A549 (cell line): ENCODE measurements around the gene ADGRD1. TPM values are rescaled to one million over a fixed set of nuclear protein-coding genes. Genes with fewer than 3 reads are reported as not detected.

Experiments used
- ATAC-seq, 2 experiments: fragments of 200-7000 bp in 1 of 2; fragments of >200 bp in 1 of 2; cut with Nextera tagmentation in 1 of 2; cut with Tn5 transposase in 1 of 2; 3 replicates each; pipeline versions ENCODE4 v1.8.0 to v1.9.1; 2018 to 2020; ENCODE audit warnings: mild to moderate bottlenecking in 1 of 2, moderate library complexity in 1 of 2
- CTCF ChIA-PET: fragments of 300-600 bp; sonication (Branson Sonifier 250); formaldehyde crosslinking; extraction: SDS; loops from one replicate; lab custom pipeline; 2021; ENCODE audit warnings: antibody characterized with exemption, inconsistent platforms; lab: Yijun Ruan, JAX
- POLR2A ChIA-PET: fragments of 350-600 bp; formaldehyde crosslinking; extraction: SDS; loops from one replicate; lab custom pipeline; 2021; ENCODE audit warnings: antibody characterized with exemption, inconsistent platforms; lab: Yijun Ruan, JAX
- DNase-seq, 2 experiments: peaks; one replicate each; pipeline versions ENCODE4 v3.0.0 to v3.0.0-alpha.2; 2011 to 2016; ENCODE audit warnings: low read depth in 1 of 2, low spot score in 1 of 2
- FAIRE-seq: peaks from 2 replicates; lab custom pipeline; 2011; peaks lifted over from hg19 to GRCh38; lab: Jason Lieb, UNC
- H3K27ac ChIP-seq, 2 experiments: fragments of >200 bp; sonication (Bioruptor Twin); formaldehyde crosslinking; 3 replicates each; pipeline ENCODE4 v1.5.1; 2016 to 2017
- H3K4me1 ChIP-seq: fragments of >200 bp; sonication (Bioruptor Twin); formaldehyde crosslinking; 3 replicates; pipeline ENCODE4 v1.6.1; 2016
- H3K4me2 ChIP-seq: fragments of >200 bp; sonication (Bioruptor Twin); formaldehyde crosslinking; 3 replicates; pipeline ENCODE4 v1.6.1; 2016
- H3K4me3 ChIP-seq: fragments of >200 bp; sonication (Bioruptor Twin); formaldehyde crosslinking; 3 replicates; pipeline ENCODE4 v1.5.1; 2016
- H3K9me3 ChIP-seq: fragments of >200 bp; sonication (Bioruptor Twin); formaldehyde crosslinking; 3 replicates; pipeline ENCODE4 v1.6.1; 2016
- BCL3 ChIP-seq: fragments of >200 bp; sonication (Bioruptor Twin); formaldehyde crosslinking; IDR thresholded peaks from 3 replicates; pipeline ENCODE4 v1.6.1; 2016
- CBX2 ChIP-seq: fragments of 200-600 bp; sonication (generic); IDR thresholded peaks from 2 replicates; pipeline ENCODE4 v1.6.1; 2016; ENCODE audit warnings: low read depth, mild to moderate bottlenecking, borderline replicate concordance
- CHD2 ChIP-seq: fragments of 150-350 bp; IDR thresholded peaks from 2 replicates; pipeline ENCODE4 v1.6.1; 2014; ENCODE audit warnings: low read length; ENCODE audit not compliant: partially characterized antibody
- E2F6 ChIP-seq: IDR thresholded peaks from 2 replicates; pipeline ENCODE4 v1.6.1; 2012; ENCODE audit warnings: low read depth, borderline replicate concordance
- EHMT2 ChIP-seq: fragments of 200-600 bp; sonication (generic); IDR thresholded peaks from 2 replicates; pipeline ENCODE4 v1.6.1; 2016; ENCODE audit warnings: antibody characterized with exemption, low read depth, mild to moderate bottlenecking, moderate library complexity
- ESRRA ChIP-seq: fragments of 150-350 bp; IDR thresholded peaks from 2 replicates; pipeline ENCODE4 v1.6.1; 2014; ENCODE audit warnings: mild to moderate bottlenecking, low read length, borderline replicate concordance
- HMGXB4 ChIP-seq: fragments of 250-450 bp; sonication (Bioruptor Pico); IDR thresholded peaks from 2 replicates; pipeline ENCODE4 v1.5.0; 2021; ENCODE audit warnings: mild to moderate bottlenecking, moderate library complexity, borderline replicate concordance
- HOXB13 ChIP-seq: fragments of 250-450 bp; sonication (Bioruptor Pico); IDR thresholded peaks from 2 replicates; pipeline ENCODE4 v1.5.0; 2020; ENCODE audit warnings: low read depth, mild to moderate bottlenecking, moderate library complexity
- JUN ChIP-seq, 2 experiments: fragments of >200 bp; sonication (Bioruptor Twin); formaldehyde crosslinking; IDR thresholded peaks; 2 replicates in 1 of 2; 3 replicates in 1 of 2; pipeline ENCODE4 v1.6.1; 2016 to 2017
- JUNB ChIP-seq: fragments of >200 bp; sonication (Bioruptor Twin); formaldehyde crosslinking; IDR thresholded peaks from 2 replicates; pipeline ENCODE4 v1.6.1; 2016
- KDM5A ChIP-seq: fragments of 200-600 bp; sonication (generic); IDR thresholded peaks from 2 replicates; pipeline ENCODE4 v1.6.1; 2016; ENCODE audit warnings: antibody characterized with exemption, mild to moderate bottlenecking
- MAFK ChIP-seq: fragments of 450-650 bp; IDR thresholded peaks from 2 replicates; pipeline ENCODE4 v1.6.1; 2014; ENCODE audit not compliant: partially characterized antibody
- POLR2A ChIP-seq: IDR thresholded peaks from 2 replicates; pipeline ENCODE4 v1.6.1; 2012; ENCODE audit warnings: mild to moderate bottlenecking, low read length
- POLR2AphosphoS2 ChIP-seq: conservative IDR thresholded peaks from 2 replicates; pipeline ENCODE4 v1.6.1; 2012; ENCODE audit warnings: low read length, improper control_type of control experiment, inconsistent platforms
- RAD21 ChIP-seq, 2 experiments: fragments of >200 bp in 1 of 2; sonication (Bioruptor Twin) in 1 of 2; formaldehyde crosslinking in 1 of 2; IDR thresholded peaks in 1 of 2; conservative IDR thresholded peaks in 1 of 2; 2 replicates in 1 of 2; 3 replicates in 1 of 2; pipeline ENCODE4 v1.6.1; 2012 to 2018; ENCODE audit warnings: inconsistent platforms in 1 of 2
- RFX5 ChIP-seq: fragments of 450-650 bp; IDR thresholded peaks from 2 replicates; pipeline ENCODE4 v1.7.1; 2014; ENCODE audit warnings: antibody characterized with exemption, mild to moderate bottlenecking, moderate library complexity
- RNF2 ChIP-seq: fragments of 200-600 bp; sonication (generic); IDR thresholded peaks from 2 replicates; pipeline ENCODE4 v1.6.1; 2016; ENCODE audit warnings: low read depth, mild to moderate bottlenecking, antibody characterized with exemption, moderate library complexity, borderline replicate concordance
- SMC3 ChIP-seq: fragments of >200 bp; sonication (Bioruptor Twin); formaldehyde crosslinking; IDR thresholded peaks from 3 replicates; pipeline ENCODE4 v1.6.1; 2018; ENCODE audit warnings: inconsistent platforms
- TP53 ChIP-seq: fragments of 250-450 bp; sonication (Bioruptor Pico); IDR thresholded peaks from 2 replicates; pipeline ENCODE4 v1.5.0; 2021; ENCODE audit warnings: mild to moderate bottlenecking, moderate library complexity
- ZFP36 ChIP-seq: fragments of 450-650 bp; IDR thresholded peaks from 2 replicates; pipeline ENCODE4 v1.6.1; 2014; ENCODE audit warnings: borderline replicate concordance; ENCODE audit not compliant: partially characterized antibody
- ZSCAN20 ChIP-seq: fragments of 250-450 bp; sonication (Bioruptor Pico); IDR thresholded peaks from 2 replicates; pipeline ENCODE4 v1.8.0; 2022; ENCODE audit warnings: mild to moderate bottlenecking, moderate library complexity
- WGBS: methylation state at CpG from one replicate; pipeline ENCODE4 v1.1.6; 2017; ENCODE audit errors: missing lambda C conversion rate; 5-methylcytosine and 5-hydroxymethylcytosine counted together
- polyA plus RNA-seq, 4 experiments: library from polyadenylated mRNA; depleted of rRNA in 3 of 4; stranded (reverse); fragments of >200 nt; fragmentation: RNase III in 1 of 4; extraction: RNeasy Plus Mini Kit Qiagen cat#74134 plus additional on column Dnase treatment in 1 of 4; gene quantifications; 2 replicates in 3 of 4; 3 replicates in 1 of 4; pipeline ENCODE4 v1.2.3, GENCODE V29; 2011 to 2017
- TF ChIP-seq, protein P1 (sequence below): fragments of 250-450 bp; sonication (Bioruptor Pico); IDR thresholded peaks from 2 replicates; pipeline ENCODE4 v1.5.0; 2020; ENCODE audit warnings: low read depth, mild to moderate bottlenecking, moderate library complexity

The ADGRD1 gene
- polyA plus RNA-seq, 2 of the 4 experiments (the other 2 are of a cell fraction), result 0.36 to 1.5 TPM

GRCh38 chr12:131138638-131139362 lies 185.1 kb downstream of the ADGRD1 start:
- CTCF ChIA-PET, result interaction anchor here (0.7 to 9.6 kb wide), 4 partner anchors 20 to 314 kb away, joined by 3 to 121 read pairs (median 6); no protein-coding TSS in a partner anchor
- POLR2A ChIA-PET, result no interaction called here
- peaks cover 22% of the 10 kb centered on the region for H3K4me1 ChIP-seq
- H3K4me2 ChIP-seq, result no peak overlapping the region
- H3K27ac ChIP-seq, result peak overlapping the region in 1 of 2 experiments; percentile 64; a peak in 3 of 6 replicates
- no peak for FAIRE-seq
- TF ChIP-seq JUNB (no peak), EHMT2 (no peak), BCL3 (no peak), RAD21 (conservative IDR thresholded peaks at IDR 0.05 in 1 of 2, IDR thresholded peaks at IDR 0.05 in 1 of 2) (no peak), ESRRA (no peak), ZSCAN20 (CRISPR knock-in tag) (no peak), RNF2 (no peak), HOXB13 (CRISPR knock-in tag) (no peak), JUN (IDR thresholded peaks at IDR 0.05) (no peak), KDM5A (no peak), CBX2 (no peak), TP53 (CRISPR knock-in tag) (no peak), POLR2AphosphoS2 (no peak), HMGXB4 (CRISPR knock-in tag) (no peak), CHD2 (no peak), SMC3 (no peak), E2F6 (no peak)
- TF ChIP-seq, protein P1, sequence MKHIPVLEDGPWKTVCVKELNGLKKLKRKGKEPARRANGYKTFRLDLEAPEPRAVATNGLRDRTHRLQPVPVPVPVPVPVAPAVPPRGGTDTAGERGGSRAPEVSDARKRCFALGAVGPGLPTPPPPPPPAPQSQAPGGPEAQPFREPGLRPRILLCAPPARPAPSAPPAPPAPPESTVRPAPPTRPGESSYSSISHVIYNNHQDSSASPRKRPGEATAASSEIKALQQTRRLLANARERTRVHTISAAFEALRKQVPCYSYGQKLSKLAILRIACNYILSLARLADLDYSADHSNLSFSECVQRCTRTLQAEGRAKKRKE (CRISPR knock-in tag), result no peak
- H3K9me3 ChIP-seq, result no peaks in the 10 kb centered on the region
- H3K4me3 ChIP-seq, result no peak overlapping the region
- ATAC-seq, result no peak
- WGBS, result 89% methylated on average over 33 of the region's 34 CpGs
- no peak for DNase-seq

DNA sequence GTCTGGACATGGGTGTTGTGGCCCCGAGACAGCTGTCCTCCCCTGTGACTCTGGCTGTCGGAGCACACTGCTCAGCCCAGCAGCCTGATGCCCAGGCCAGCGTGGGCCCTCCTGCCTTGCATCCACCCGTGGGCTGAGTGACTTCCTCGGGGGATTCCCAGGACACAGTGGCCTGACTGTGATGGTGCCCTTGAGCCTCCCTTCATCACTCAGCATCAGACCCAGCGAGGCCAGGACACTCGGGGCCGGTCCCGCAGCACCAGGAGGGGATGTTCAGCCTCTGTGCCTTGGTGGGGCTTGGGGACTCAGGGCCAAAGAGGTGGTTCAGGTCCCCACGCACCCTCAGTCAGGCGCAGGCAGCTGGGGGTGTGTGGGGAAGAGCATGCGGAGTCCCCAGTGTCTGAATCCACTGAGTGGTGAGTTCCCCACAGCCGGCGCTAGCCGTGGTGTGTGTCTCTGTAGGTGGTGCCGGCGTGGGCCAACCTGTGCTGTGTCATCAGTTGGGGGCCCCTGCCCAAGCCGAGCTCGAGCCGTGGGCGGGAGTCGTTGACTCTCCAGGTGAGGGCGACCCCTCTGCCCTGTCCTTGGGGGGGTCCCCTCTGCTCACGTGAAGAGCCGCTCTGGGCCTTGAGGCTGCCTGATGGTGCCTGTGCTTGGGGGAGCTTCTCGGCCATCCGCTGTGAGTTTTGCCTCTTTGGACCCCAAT lies 185.8 kb downstream of the ADGRD1 start:
- DNase-seq (no peak), ATAC-seq (no peak), FAIRE-seq (no peak)
- WGBS, result 81% methylated on average over 15 of the region's 27 CpGs
- CTCF ChIA-PET, result interaction anchor here (2.0 to 9.6 kb wide), 2 partner anchors 21 to 35 kb away, joined by 8 to 121 read pairs; no protein-coding TSS in a partner anchor
- Histone ChIP-seq H3K4me3 (no peak overlapping the region), H3K4me2 (no peak overlapping the region), H3K4me1 (peaks cover 19% of the 10 kb centered on the region), H3K27ac (peak overlapping the region in 1 of 2 experiments; percentile 64; a peak in 2 of 6 replicates), H3K9me3 (no peaks in the 10 kb centered on the region)
- POLR2A ChIA-PET, result no interaction called here
- TF ChIP-seq MAFK (no peak), ZFP36 (no peak), RFX5 (no peak), POLR2A (no peak), KDM5A (no peak)
